ENCODE measurements around the gene ANKRD13B. TPM values are rescaled to one million over a fixed set of nuclear protein-coding genes. Genes with fewer than 3 reads are reported as not detected.

ANKRD13B gene
- total and polyA plus RNA-seq, 2 of the 13 experiments (the other 11 are each of a cell fraction or from before 2014, with no cell fraction given) = 1.7 to 1.8 TPM

- no peak for TF ChIP-seq MXD1 (CRISPR knock-in tag; IDR thresholded peaks at IDR 0.05)
- TF ChIP-seq BHLHE40 (IDR thresholded peaks at IDR 0.05; ENCODE audit: low read length) = peak; percentile 55
- TF ChIP-seq ZNF878 (CRISPR knock-in tag; IDR thresholded peaks at IDR 0.05) = no peak
- no peak for TF ChIP-seq DZIP1 (CRISPR knock-in tag; IDR thresholded peaks at IDR 0.05)
- TF ChIP-seq, protein P1, sequence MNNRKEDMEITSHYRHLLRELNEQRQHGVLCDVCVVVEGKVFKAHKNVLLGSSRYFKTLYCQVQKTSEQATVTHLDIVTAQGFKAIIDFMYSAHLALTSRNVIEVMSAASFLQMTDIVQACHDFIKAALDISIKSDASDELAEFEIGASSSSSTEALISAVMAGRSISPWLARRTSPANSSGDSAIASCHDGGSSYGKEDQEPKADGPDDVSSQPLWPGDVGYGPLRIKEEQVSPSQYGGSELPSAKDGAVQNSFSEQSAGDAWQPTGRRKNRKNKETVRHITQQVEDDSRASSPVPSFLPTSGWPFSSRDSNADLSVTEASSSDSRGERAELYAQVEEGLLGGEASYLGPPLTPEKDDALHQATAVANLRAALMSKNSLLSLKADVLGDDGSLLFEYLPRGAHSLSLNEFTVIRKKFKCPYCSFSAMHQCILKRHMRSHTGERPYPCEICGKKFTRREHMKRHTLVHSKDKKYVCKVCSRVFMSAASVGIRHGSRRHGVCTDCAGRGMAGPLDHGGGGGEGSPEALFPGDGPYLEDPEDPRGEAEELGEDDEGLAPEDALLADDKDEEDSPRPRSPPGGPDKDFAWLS (CRISPR knock-in tag; IDR thresholded peaks at IDR 0.05; ENCODE audit: borderline replicate concordance) = no peak
- TF ChIP-seq, protein P2, sequence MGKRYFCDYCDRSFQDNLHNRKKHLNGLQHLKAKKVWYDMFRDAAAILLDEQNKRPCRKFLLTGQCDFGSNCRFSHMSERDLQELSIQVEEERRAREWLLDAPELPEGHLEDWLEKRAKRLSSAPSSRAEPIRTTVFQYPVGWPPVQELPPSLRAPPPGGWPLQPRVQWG (CRISPR knock-in tag; IDR thresholded peaks at IDR 0.05; ENCODE audit: borderline replicate concordance, low read depth) = no peak
- TF ChIP-seq CCDC6 (CRISPR knock-in tag; IDR thresholded peaks at IDR 0.05) = no peak
- TF ChIP-seq ELF4 (CRISPR knock-in tag; IDR thresholded peaks at IDR 0.05; ENCODE audit: borderline replicate concordance) = no peak
- TF ChIP-seq, protein P3, sequence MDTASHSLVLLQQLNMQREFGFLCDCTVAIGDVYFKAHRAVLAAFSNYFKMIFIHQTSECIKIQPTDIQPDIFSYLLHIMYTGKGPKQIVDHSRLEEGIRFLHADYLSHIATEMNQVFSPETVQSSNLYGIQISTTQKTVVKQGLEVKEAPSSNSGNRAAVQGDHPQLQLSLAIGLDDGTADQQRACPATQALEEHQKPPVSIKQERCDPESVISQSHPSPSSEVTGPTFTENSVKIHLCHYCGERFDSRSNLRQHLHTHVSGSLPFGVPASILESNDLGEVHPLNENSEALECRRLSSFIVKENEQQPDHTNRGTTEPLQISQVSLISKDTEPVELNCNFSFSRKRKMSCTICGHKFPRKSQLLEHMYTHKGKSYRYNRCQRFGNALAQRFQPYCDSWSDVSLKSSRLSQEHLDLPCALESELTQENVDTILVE (CRISPR knock-in tag; IDR thresholded peaks at IDR 0.05) = no peak
- TF ChIP-seq, protein P4, sequence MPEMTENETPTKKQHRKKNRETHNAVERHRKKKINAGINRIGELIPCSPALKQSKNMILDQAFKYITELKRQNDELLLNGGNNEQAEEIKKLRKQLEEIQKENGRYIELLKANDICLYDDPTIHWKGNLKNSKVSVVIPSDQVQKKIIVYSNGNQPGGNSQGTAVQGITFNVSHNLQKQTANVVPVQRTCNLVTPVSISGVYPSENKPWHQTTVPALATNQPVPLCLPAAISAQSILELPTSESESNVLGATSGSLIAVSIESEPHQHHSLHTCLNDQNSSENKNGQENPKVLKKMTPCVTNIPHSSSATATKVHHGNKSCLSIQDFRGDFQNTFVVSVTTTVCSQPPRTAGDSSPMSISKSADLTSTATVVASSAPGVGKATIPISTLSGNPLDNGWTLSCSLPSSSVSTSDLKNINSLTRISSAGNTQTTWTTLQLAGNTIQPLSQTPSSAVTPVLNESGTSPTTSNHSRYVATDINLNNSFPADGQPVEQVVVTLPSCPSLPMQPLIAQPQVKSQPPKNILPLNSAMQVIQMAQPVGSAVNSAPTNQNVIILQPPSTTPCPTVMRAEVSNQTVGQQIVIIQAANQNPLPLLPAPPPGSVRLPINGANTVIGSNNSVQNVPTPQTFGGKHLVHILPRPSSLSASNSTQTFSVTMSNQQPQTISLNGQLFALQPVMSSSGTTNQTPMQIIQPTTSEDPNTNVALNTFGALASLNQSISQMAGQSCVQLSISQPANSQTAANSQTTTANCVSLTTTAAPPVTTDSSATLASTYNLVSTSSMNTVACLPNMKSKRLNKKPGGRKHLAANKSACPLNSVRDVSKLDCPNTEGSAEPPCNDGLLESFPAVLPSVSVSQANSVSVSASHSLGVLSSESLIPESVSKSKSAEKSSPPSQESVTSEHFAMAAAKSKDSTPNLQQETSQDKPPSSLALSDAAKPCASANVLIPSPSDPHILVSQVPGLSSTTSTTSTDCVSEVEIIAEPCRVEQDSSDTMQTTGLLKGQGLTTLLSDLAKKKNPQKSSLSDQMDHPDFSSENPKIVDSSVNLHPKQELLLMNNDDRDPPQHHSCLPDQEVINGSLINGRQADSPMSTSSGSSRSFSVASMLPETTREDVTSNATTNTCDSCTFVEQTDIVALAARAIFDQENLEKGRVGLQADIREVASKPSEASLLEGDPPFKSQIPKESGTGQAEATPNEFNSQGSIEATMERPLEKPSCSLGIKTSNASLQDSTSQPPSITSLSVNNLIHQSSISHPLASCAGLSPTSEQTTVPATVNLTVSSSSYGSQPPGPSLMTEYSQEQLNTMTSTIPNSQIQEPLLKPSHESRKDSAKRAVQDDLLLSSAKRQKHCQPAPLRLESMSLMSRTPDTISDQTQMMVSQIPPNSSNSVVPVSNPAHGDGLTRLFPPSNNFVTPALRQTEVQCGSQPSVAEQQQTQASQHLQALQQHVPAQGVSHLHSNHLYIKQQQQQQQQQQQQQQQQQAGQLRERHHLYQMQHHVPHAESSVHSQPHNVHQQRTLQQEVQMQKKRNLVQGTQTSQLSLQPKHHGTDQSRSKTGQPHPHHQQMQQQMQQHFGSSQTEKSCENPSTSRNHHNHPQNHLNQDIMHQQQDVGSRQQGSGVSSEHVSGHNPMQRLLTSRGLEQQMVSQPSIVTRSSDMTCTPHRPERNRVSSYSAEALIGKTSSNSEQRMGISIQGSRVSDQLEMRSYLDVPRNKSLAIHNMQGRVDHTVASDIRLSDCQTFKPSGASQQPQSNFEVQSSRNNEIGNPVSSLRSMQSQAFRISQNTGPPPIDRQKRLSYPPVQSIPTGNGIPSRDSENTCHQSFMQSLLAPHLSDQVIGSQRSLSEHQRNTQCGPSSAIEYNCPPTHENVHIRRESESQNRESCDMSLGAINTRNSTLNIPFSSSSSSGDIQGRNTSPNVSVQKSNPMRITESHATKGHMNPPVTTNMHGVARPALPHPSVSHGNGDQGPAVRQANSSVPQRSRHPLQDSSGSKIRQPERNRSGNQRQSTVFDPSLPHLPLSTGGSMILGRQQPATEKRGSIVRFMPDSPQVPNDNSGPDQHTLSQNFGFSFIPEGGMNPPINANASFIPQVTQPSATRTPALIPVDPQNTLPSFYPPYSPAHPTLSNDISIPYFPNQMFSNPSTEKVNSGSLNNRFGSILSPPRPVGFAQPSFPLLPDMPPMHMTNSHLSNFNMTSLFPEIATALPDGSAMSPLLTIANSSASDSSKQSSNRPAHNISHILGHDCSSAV (CRISPR knock-in tag; IDR thresholded peaks at IDR 0.05; ENCODE audit: borderline replicate concordance) = no peak
- TF ChIP-seq KDM2A (CRISPR knock-in tag; IDR thresholded peaks at IDR 0.05; ENCODE audit: borderline replicate concordance, low read depth) = peak; percentile 90
- TF ChIP-seq KDM6A (CRISPR knock-in tag; IDR thresholded peaks at IDR 0.05; ENCODE audit: low read depth) = no peak
- TF ChIP-seq ZFP36 (IDR thresholded peaks at IDR 0.05; ENCODE audit: borderline replicate concordance, low read depth, low read length, partially characterized antibody) = no peak
- no peak for TF ChIP-seq SIN3B (IDR thresholded peaks at IDR 0.05; ENCODE audit: low read length)
- TF ChIP-seq ZNF562 (CRISPR knock-in tag; IDR thresholded peaks at IDR 0.05; ENCODE audit: borderline replicate concordance) = no peak
Measured at GRCh38 chr17:29617125-29617480, 24.2 kb downstream of the ANKRD13B start (continued).

All from HepG2 (cell line).